Body of pancreas (tissue), 4 donors: Measurements from ENCODE around the gene ATP7B.

Experiments
- CTCF ChIP-seq, 7 experiments: fragments of 450-650 bp in 4 of 7; fragments of 200-600 bp in 3 of 7; sonication (generic) in 3 of 7; IDR thresholded peaks; one replicate each; pipeline ENCODE4 v1.5.1; 2016 to 2019; ENCODE audit warnings: antibody characterized with exemption in 7 of 7
- POLR2A ChIP-seq, 3 donors: fragments of 450-650 bp; IDR thresholded peaks; one replicate each; pipeline ENCODE4 v1.6.1; 2016; ENCODE audit warnings: antibody characterized with exemption in 3 of 3, mild to moderate bottlenecking in 2 of 3

- no peak for TF ChIP-seq POLR2A (IDR thresholded peaks at IDR 0.05)
- no peak for TF ChIP-seq CTCF (IDR thresholded peaks at IDR 0.05)
These were observed 8.9 kb upstream of the ATP7B start for GRCh38 chr13:52020191-52020590.
